H1 (cell line): ENCODE results near the gene FGF3. TPM values are rescaled to one million over a fixed set of nuclear protein-coding genes. Genes with fewer than 3 reads are reported as not detected.

Source experiments
- BRCA1 ChIP-seq: IDR thresholded peaks from 2 replicates; pipeline ENCODE4 v1.6.1; 2012; ENCODE audit warnings: low read depth, low read length, improper control_type of control experiment
- CREB1 ChIP-seq: IDR thresholded peaks from 2 replicates; pipeline ENCODE4 v1.6.1; 2012; ENCODE audit warnings: inconsistent platforms
- FOSL1 ChIP-seq: IDR thresholded peaks from 2 replicates; pipeline ENCODE4 v1.6.1; 2011; ENCODE audit warnings: mild to moderate bottlenecking, low read depth, low read length, moderate library complexity; ENCODE audit not compliant: insufficient read depth
- polyA plus RNA-seq, 7 experiments: library from polyadenylated mRNA; depleted of rRNA in 3 of 7; stranded (reverse) in 5 of 7; unstranded in 2 of 7; fragments of >200 nt in 5 of 7; fragments of 200-250 nt in 2 of 7; gene quantifications; 1 replicate in 5 of 7; 2 replicates in 1 of 7; 4 replicates in 1 of 7; pipeline versions ENCODE4 v1.2.1 to v1.2.3, GENCODE V29; 2011 to 2013; ENCODE audit warnings: missing spikeins in 2 of 7, mixed read lengths in 2 of 7
- total RNA-seq: library from RNA; stranded (reverse); fragmentation: NEBNext Ultra II Directional; extraction: Animal tissue kit (Norgen Biotek cat#: 25700); gene quantifications from 2 replicates; pipeline ENCODE4 v1.2.1, GENCODE V29; 2021

The FGF3 gene
- total and polyA plus RNA-seq, 2 of the 8 experiments (the other 6 are each of a cell fraction or from before 2014, with no cell fraction given) = not detected

DNA sequence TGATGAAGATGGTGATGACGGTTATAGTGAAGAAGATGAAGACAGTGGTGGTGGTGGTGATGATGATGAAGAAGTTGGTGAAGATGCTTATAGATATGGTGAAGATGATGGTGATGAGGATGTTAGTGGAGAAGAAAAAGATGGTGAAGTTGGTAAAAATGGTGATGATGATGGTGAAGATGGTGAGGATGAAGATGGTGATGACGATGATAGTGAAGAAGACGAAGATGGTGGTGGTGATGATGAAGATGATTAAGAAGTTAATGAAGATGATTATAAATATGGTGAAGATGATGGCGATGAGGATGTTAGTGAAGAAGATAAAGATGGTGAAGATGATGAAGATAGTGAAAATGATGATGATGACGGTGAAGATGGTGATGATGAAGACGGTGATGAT lies 25.2 kb upstream of the FGF3 start (continued):
- TF ChIP-seq BRCA1 (no peak), CREB1 (no peak), FOSL1 (no peak)
